Ectodermal cell (in vitro differentiated cells): ENCODE measurements around the gene GLRX3.

Experiments
- H3K27ac ChIP-seq: 2 replicates; pipeline ENCODE4 v1.7.0; 2013; ENCODE audit warnings: mild to moderate bottlenecking, low read depth, low read length; ENCODE audit not compliant: insufficient read depth, poor library complexity, severe bottlenecking
- H3K27me3 ChIP-seq: 2 replicates; pipeline ENCODE4 v1.7.0; 2013; ENCODE audit warnings: mild to moderate bottlenecking, low read length; ENCODE audit not compliant: insufficient read depth, control insufficient read depth, poor library complexity, severe bottlenecking
- H3K36me3 ChIP-seq: one replicate; pipeline ENCODE4 v1.7.0; 2013; ENCODE audit warnings: low read length; ENCODE audit not compliant: control insufficient read depth, insufficient read depth
- H3K4me1 ChIP-seq: one replicate; pipeline ENCODE4 v1.7.0; 2013; ENCODE audit warnings: low read length; ENCODE audit not compliant: control insufficient read depth, insufficient read depth
- H3K4me3 ChIP-seq: 2 replicates; pipeline ENCODE4 v1.7.0; 2013; ENCODE audit warnings: low read depth, low read length, control low read depth; ENCODE audit not compliant: insufficient read depth
- H3K9me3 ChIP-seq: 2 replicates; pipeline ENCODE4 v1.7.0; 2013; ENCODE audit warnings: mild to moderate bottlenecking, low read length, moderate library complexity; ENCODE audit not compliant: control insufficient read depth
- WGBS, 2 experiments: methylation state at CpG; one replicate each; pipeline ENCODE4 v1.1.7; 2013; ENCODE audit warnings: missing lambda C conversion rate in 2 of 2; 5-methylcytosine and 5-hydroxymethylcytosine counted together

GLRX3 gene

GRCh38 chr10:130185591-130185990 is 49.4 kb downstream of the GLRX3 start:
- Histone ChIP-seq H3K27ac (no peak overlapping the region), H3K36me3 (peaks cover 14% of the 10 kb centered on the region), H3K9me3 (no peaks in the 10 kb centered on the region), H3K4me3 (no peak overlapping the region), H3K27me3 (no peaks in the 10 kb centered on the region), H3K4me1 (no peaks in the 10 kb centered on the region)
- 96 to 97% methylated on average over 11 of the region's 11 CpGs for WGBS, 2 experiments

GRCh38 chr10:130188195-130189175 is 52.3 kb downstream of the GLRX3 start:
- H3K9me3 ChIP-seq = no peaks in the 10 kb centered on the region
- H3K4me3 ChIP-seq = no peak overlapping the region
- peaks cover 3% of the 10 kb centered on the region for H3K36me3 ChIP-seq
- H3K27me3 ChIP-seq = no peaks in the 10 kb centered on the region
- H3K27ac ChIP-seq = no peak overlapping the region
- H3K4me1 ChIP-seq = peaks cover 3% of the 10 kb centered on the region
- WGBS, 2 experiments = 95 to 96% methylated on average over 28 of the region's 28 CpGs

- Histone ChIP-seq H3K27me3 (no peaks in the 10 kb centered on the region), H3K4me3 (no peak overlapping the region), H3K9me3 (no peaks in the 10 kb centered on the region), H3K27ac (no peak overlapping the region), H3K36me3 (no peaks in the 10 kb centered on the region), H3K4me1 (peaks cover 14% of the 10 kb centered on the region)
- WGBS, 2 experiments = 91 to 92% methylated on average over 25 of the region's 25 CpGs
Observed at GRCh38 chr10:130189608-130190054, 53.4 kb downstream of the GLRX3 start.

- Histone ChIP-seq H3K27ac (no peak overlapping the region), H3K4me1 (peaks cover 14% of the 10 kb centered on the region), H3K27me3 (no peaks in the 10 kb centered on the region), H3K36me3 (no peaks in the 10 kb centered on the region), H3K4me3 (peak overlapping the region; percentile 56), H3K9me3 (no peaks in the 10 kb centered on the region)
- WGBS, 2 experiments = 6% methylated on average over 81 of the region's 81 CpGs
Observed at GRCh38 chr10:130190055-130190736, 54.0 kb downstream of the GLRX3 start.

GRCh38 chr10:130190737-130191115 is 54.5 kb downstream of the GLRX3 start:
- no peak overlapping the region for H3K27ac ChIP-seq
- H3K9me3 ChIP-seq = no peaks in the 10 kb centered on the region
- peaks cover 14% of the 10 kb centered on the region for H3K4me1 ChIP-seq
- no peaks in the 10 kb centered on the region for H3K27me3 ChIP-seq
- H3K36me3 ChIP-seq = no peaks in the 10 kb centered on the region
- H3K4me3 ChIP-seq = peak overlapping the region; percentile 56
- WGBS, 2 experiments = 58 to 65% methylated on average over 25 of the region's 25 CpGs

- Histone ChIP-seq H3K9me3 (no peaks in the 10 kb centered on the region), H3K36me3 (no peaks in the 10 kb centered on the region), H3K4me3 (no peak overlapping the region), H3K27ac (no peak overlapping the region), H3K4me1 (peaks cover 14% of the 10 kb centered on the region), H3K27me3 (no peaks in the 10 kb centered on the region)
- 95 to 96% methylated on average over 22 of the region's 22 CpGs for WGBS, 2 experiments
Observed at GRCh38 chr10:130191380-130191779, 55.2 kb downstream of the GLRX3 start.

GRCh38 chr10:130192276-130192848 is 56.2 kb downstream of the GLRX3 start:
- no peaks in the 10 kb centered on the region for H3K27me3 ChIP-seq
- 89% methylated on average over 10 of the region's 10 CpGs for WGBS, 2 experiments
- no peak overlapping the region for H3K27ac ChIP-seq
- no peaks in the 10 kb centered on the region for H3K9me3 ChIP-seq
- H3K4me3 ChIP-seq = no peak overlapping the region
- peaks cover 14% of the 10 kb centered on the region for H3K4me1 ChIP-seq
- no peaks in the 10 kb centered on the region for H3K36me3 ChIP-seq

- H3K27ac ChIP-seq = no peak overlapping the region
- 91 to 92% methylated on average over 5 of the region's 5 CpGs for WGBS, 2 experiments
- H3K36me3 ChIP-seq = no peaks in the 10 kb centered on the region
- H3K4me1 ChIP-seq = peaks cover 14% of the 10 kb centered on the region
- H3K4me3 ChIP-seq = no peak overlapping the region
- no peaks in the 10 kb centered on the region for H3K9me3 ChIP-seq
- no peaks in the 10 kb centered on the region for H3K27me3 ChIP-seq
Observed at GRCh38 chr10:130193033-130193432, 56.8 kb downstream of the GLRX3 start.

- no peak overlapping the region for H3K4me3 ChIP-seq
- H3K27me3 ChIP-seq = no peaks in the 10 kb centered on the region
- no peaks in the 10 kb centered on the region for H3K36me3 ChIP-seq
- H3K4me1 ChIP-seq = peaks cover 14% of the 10 kb centered on the region
- H3K9me3 ChIP-seq = no peaks in the 10 kb centered on the region
- H3K27ac ChIP-seq = no peak overlapping the region
- 70 to 72% methylated on average over 16 of the region's 16 CpGs for WGBS, 2 experiments
Observed at GRCh38 chr10:130193493-130194193, 57.5 kb downstream of the GLRX3 start.
